ENCODE results near the gene CLDN16.

The CLDN16 gene, protein sequence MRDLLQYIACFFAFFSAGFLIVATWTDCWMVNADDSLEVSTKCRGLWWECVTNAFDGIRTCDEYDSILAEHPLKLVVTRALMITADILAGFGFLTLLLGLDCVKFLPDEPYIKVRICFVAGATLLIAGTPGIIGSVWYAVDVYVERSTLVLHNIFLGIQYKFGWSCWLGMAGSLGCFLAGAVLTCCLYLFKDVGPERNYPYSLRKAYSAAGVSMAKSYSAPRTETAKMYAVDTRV

GRCh38 chr3:190387578-190388213 is at the start of gene CLDN16:
CLDN16 (plus strand) TSS chr3:190388163; CDS start chr3:190388330, 167 bp downstream.
- DNase-seq = no peak

- no peak for DNase-seq
Measured at GRCh38 chr3:190338717-190339116, 49.2 kb upstream of the CLDN16 start.

DNA sequence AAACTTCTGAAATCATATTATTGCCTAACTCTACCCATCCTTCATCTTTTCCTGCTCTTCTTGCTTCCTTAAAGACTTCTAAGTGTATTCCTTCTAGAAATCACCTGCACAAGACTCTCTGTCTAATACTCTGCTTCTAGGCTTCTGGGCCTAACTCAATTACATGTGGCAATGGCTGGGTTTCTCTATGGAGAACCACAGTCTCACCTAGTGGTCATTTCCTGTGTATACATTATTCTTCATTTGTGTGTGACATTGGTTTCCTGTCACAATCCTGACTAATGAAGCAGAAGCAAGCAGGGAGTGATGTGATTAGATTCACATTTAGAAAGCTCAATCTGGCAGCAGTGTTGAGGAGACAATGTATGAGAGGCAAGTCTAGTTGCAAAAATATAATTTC is 48.8 kb upstream of the CLDN16 start:
- DNase-seq = no peak

DNA sequence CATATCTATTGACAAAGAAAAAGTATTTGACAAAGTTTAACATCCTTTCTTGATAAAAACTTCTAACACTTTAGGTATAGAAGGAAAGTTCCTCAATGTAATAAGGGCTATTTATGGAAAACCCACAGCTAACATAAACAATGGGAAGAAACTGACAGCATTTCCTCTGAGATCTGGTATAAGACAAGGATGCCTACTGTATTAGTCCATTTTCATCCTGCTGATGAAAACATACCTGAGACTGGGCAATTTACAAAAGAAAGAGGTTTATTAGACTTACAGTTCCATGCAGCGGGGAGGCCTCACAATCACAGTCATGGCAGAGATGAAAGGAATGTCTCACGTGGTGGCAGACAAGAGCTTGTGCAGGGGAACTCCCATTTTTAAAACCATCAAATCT is 47.9 kb upstream of the CLDN16 start:
- no peak for DNase-seq

- DNase-seq = no peak
Measured at GRCh38 chr3:190345027-190345821, 42.7 kb upstream of the CLDN16 start.

GRCh38 chr3:190345878-190346277 is 42.1 kb upstream of the CLDN16 start:
- DNase-seq = no peak

- no peak for DNase-seq
Measured at GRCh38 chr3:190346541-190346940, 41.4 kb upstream of the CLDN16 start.

- no peak for DNase-seq
Measured at GRCh38 chr3:190352861-190353457, 35.0 kb upstream of the CLDN16 start.

DNA sequence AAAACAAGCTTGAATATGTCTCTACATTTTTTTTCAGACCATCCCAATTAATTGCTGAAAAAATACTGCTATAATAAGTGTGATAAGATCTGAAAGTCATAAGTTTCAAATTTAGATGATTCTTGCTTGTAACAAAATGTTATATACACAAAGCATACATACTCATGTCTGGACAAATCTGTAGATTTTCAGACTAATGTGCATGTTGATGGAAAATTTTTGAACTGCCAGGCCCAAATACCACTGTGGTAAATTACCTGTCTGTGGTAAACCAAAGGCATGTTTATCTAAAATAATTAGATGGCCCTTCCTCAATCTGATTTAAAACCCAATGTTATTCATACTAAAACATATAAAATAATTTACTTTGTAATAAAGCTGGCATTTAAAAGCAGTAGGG is 31.7 kb upstream of the CLDN16 start:
- no peak for DNase-seq

DNA sequence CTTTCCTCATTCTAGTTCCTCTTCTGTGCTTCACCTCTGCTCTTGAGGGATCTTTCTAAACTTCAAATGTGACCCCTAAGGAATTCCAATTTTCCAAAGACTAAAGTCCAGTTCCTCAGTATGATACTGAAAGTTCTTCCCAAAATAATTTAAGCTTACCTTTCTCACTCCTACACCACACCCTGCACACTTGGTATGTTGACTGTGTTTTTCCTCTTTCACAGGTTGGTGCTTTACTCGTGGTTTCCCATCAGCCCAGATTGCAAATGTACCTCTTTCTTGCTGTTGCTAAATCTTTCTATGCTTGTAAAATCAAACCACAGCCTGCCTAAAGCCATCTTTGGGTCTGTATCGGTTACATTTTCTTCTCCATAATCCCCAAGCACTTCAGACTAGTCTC is 30.5 kb upstream of the CLDN16 start:
- no peak for DNase-seq

- no peak for DNase-seq
Measured at GRCh38 chr3:190359813-190360212, 28.1 kb upstream of the CLDN16 start.

GRCh38 chr3:190360228-190360627 is 27.7 kb upstream of the CLDN16 start:
- no peak for DNase-seq

- DNase-seq = no peak
Measured at GRCh38 chr3:190361791-190362190, 26.2 kb upstream of the CLDN16 start.

DNA sequence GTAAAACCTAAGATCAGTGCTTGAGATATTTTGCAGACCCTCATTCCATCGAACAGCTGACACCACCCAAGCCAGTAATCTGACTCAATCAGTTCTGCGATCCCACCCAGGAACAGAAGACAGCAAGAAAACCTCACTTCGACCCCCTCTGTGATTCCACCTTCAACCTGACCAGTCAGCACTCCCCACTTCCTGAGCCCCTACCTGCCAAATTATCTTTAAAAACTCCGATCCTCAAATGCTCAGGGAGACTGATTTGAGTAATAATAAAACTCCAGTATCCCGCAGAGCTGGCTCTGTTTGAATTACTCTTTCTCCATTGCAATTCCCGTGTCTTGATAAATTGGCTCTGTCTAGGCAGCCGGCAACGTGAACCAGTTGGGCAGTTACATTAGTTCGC is 25.7 kb upstream of the CLDN16 start:
- DNase-seq = no peak

- no peak for DNase-seq
Measured at GRCh38 chr3:190366133-190366532, 21.8 kb upstream of the CLDN16 start.

GRCh38 chr3:190368881-190369280 is 19.1 kb upstream of the CLDN16 start:
- DNase-seq = no peak

DNA sequence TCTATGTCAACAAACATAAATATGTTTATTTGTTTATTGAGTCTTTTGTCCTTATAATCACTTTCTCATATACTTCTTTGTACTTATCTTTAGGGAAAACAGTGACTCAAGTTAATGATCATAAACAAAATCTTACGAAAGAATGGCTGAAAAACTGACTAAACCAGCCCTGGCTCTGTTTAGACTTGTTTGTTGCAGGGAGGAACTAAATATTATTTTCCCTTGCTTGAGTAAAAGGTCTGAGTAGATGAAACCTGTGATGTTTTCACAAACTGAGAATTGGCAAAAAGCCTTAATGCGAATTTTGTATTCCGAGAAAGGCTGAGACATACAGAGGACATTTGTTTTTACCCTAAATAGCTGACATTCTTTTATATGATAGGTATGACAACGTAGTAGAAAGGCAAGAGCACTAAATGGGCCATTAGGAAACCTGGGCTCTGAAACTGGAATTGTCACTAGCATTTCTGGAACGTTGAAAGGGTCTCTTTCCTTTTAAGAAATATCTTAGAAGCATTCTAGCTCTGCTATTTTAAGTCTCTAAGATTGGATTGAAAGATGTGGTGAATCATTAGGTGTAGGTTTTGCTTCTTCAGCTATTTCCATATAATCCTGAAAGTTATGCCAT is 18.2 kb upstream of the CLDN16 start:
- DNase-seq = no peak

GRCh38 chr3:190370369-190370768 is 17.6 kb upstream of the CLDN16 start:
- no peak for DNase-seq

GRCh38 chr3:190371152-190371551 is 16.8 kb upstream of the CLDN16 start:
- DNase-seq = no peak

DNA sequence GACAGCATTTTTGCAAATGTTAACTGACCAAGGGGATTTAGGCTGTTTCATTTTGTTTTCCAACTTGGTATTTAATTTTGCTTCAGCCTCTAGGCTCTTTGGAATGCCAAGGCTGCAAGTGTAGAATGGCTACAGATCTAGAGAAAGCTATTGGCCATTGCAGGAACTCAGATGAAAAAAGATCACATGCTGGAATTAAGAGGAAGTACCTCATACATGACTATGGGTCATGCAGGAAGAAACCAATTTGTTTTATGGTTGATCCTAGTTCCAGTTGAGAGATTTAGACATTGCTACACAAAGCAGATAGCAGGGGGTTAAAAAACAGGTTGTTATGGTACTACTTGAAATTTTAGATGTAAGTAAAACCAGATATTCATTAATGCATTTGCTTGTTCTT is 12.7 kb upstream of the CLDN16 start:
- DNase-seq = no peak

DNA sequence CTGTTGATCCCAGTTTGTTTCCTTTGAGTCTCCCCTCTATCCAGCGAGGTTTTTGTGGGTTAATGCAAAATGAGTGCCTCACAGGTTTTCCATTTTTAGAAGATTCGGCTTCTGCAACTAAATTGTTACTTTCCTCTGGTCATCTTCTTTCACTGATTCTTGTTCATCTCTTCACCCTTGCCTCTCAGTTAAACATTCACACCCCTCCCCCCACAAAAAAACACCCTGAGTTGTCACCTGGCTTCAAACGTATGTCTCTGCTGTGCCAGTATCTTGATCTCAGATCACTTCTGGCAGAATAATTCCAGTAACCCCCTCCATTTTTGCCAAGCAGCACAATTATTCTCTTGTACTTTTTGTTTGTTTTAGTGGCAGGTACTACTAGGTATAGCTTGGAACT is 12.3 kb upstream of the CLDN16 start:
- no peak for DNase-seq

DNA sequence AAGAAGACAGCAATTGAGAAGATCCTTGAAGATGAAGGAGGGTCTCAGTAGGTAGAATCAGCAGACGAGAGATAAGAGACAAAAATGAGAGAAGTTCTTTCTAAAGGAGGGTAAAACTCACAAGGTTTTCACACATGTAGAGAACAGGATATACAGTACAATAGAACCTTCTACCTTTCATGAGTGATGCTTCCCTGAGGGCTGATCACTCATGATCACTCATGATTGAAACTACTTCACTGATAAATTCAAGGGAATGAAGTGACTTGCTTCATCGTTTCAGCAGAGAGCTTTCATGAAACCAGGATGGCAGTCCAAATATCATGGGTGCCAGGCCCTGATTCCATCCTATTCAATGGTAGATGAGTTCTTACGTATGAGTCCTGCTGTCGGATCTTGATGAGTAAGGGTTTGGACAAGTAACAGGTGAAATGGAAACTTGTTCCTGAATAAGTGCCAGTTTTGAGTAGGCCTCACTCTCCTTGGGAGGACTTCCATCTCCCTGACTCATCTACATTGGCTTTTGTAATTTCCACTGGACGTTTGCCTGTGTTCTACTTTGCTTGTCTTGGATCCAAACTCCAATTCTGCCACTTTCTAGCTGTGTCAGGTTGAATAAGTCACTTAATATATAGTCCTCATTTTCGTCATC is 9.6 kb upstream of the CLDN16 start:
- no peak for DNase-seq

- no peak for DNase-seq
Measured at GRCh38 chr3:190380184-190380583, 7.8 kb upstream of the CLDN16 start.

Data from stimulated activated CD4-positive, alpha-beta T cell treated with anti-CD3 and anti-CD28 coated beads, Interleukin-4, amount 100 ng/mL, for 24 hours (primary cell).